Tibial nerve (tissue), 3 donors: ENCODE data around the gene OVOL1.

Source experiments
- CTCF ChIP-seq, 5 experiments: fragments of 200-600 bp in 3 of 5; fragments of 450-650 bp in 2 of 5; sonication (generic) in 3 of 5; IDR thresholded peaks; one replicate each; pipeline ENCODE4 v1.5.1; 2016 to 2019; ENCODE audit warnings: antibody characterized with exemption in 5 of 5, mild to moderate bottlenecking in 3 of 5, moderate library complexity in 2 of 5
- POLR2A ChIP-seq, 2 donors: fragments of 450-650 bp; IDR thresholded peaks; one replicate each; pipeline ENCODE4 v1.6.1; 2017; ENCODE audit warnings: antibody characterized with exemption in 2 of 2, mild to moderate bottlenecking in 2 of 2, moderate library complexity in 2 of 2

GRCh38 chr11:65834202-65834601 is 47.3 kb downstream of the OVOL1 start:
- TF ChIP-seq POLR2A (IDR thresholded peaks at IDR 0.05) (no peak), CTCF (IDR thresholded peaks at IDR 0.05) (no peak)
